ENCODE measurements around the gene KIF1B.

DNA sequence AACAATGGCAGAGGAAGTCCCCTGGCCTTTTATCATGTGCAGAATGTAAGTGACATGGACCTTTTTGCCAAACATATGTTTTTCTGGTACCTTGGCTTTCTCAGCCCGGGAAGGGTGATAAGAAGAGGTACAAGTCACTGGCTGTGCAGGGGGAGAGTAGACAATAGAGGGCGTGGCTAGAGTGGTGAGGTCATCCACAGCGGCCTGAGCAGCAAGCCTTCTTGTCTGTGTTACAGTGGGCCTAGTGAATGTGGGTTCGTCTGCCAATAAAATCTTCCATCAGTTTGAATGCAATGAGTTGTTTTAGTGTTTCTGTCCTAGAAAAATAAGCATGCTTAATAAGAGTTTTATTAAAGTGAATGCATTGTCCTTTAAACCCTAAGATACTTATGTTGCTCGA, 129.4 kb downstream of the KIF1B start:
- TF ChIP-seq SP1 (IDR thresholded peaks at IDR 0.05) (no peak), BHLHE40 (IDR thresholded peaks at IDR 0.05; ENCODE audit: borderline replicate concordance) (no peak)
